Tibial artery (tissue), 4 donors: ENCODE data around the gene RUNX2.

Experiments
- DNase-seq, 2 donors: peaks; one replicate each; pipeline ENCODE4 v3.0.0-alpha.2; 2019
- H3K27ac ChIP-seq, 2 donors: fragments of 200-600 bp; sonication (generic) in 1 of 2; 1 replicate in 1 of 2; 2 replicates in 1 of 2; pipeline ENCODE4 v1.5.1; 2018 to 2019; ENCODE audit warnings: mild to moderate bottlenecking in 1 of 2
- H3K27me3 ChIP-seq, 2 donors: fragments of 200-600 bp; sonication (generic) in 1 of 2; one replicate each; pipeline versions ENCODE4 v1.5.1 to v1.6.0; 2016 to 2019
- H3K36me3 ChIP-seq, 3 donors: fragments of 200-600 bp; sonication (generic) in 2 of 3; one replicate each; pipeline ENCODE4 v1.5.1; 2016 to 2019; ENCODE audit warnings: mild to moderate bottlenecking in 2 of 3
- H3K4me1 ChIP-seq, 4 donors: fragments of 200-600 bp; sonication (generic) in 2 of 4; 1 replicate in 3 of 4; 2 replicates in 1 of 4; pipeline ENCODE4 v1.5.1; 2016 to 2019
- H3K4me3 ChIP-seq, 2 donors: fragments of 200-600 bp; sonication (generic) in 1 of 2; 1 replicate in 1 of 2; 2 replicates in 1 of 2; pipeline ENCODE4 v1.5.1; 2018 to 2019; ENCODE audit warnings: mild to moderate bottlenecking in 2 of 2
- H3K9me3 ChIP-seq, 3 donors: fragments of 200-600 bp; sonication (generic) in 1 of 3; one replicate each; pipeline ENCODE4 v1.5.1; 2016 to 2019
- intact Hi-C: fragments of 100-400 bp; cut with DNase I; formaldehyde crosslinking; loops from one replicate; pipeline ENCODE4 v1.15.0; 2023; ENCODE audit warnings: low total_unique reads
- TF ChIP-seq, protein P1 (sequence below), 2 experiments: fragments of 200-600 bp in 1 of 2; fragments of 450-650 bp in 1 of 2; IDR thresholded peaks; one replicate each; pipeline ENCODE4 v1.5.1; 2017 to 2019; ENCODE audit warnings: antibody characterized with exemption in 2 of 2, mild to moderate bottlenecking in 1 of 2, moderate library complexity in 1 of 2

RUNX2 gene

DNA sequence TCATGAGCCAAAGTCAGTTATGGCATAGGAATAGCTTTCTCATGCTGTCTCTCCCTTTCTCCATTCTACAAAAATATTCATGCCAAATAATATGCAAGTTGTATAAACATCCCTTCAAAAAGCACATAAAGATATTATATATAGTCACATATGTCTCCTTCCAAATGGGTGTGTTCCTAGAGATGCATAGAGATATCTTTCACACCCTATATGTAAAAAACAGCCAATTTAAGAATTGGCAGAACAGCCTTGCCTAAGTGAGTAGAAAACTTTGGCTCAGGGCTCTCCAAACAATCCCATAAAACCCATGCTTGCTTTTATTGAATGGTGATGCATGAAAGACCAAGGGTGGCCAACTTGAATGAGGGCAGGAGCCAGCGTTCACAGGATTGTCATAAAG lies 324.3 kb downstream of the RUNX2 start:
- no peak for DNase-seq
- no peak overlapping the region for H3K4me3 ChIP-seq
- H3K4me1 ChIP-seq: no peaks in the 10 kb centered on the region
- H3K27ac ChIP-seq: no peak overlapping the region
- TF ChIP-seq, protein P1, sequence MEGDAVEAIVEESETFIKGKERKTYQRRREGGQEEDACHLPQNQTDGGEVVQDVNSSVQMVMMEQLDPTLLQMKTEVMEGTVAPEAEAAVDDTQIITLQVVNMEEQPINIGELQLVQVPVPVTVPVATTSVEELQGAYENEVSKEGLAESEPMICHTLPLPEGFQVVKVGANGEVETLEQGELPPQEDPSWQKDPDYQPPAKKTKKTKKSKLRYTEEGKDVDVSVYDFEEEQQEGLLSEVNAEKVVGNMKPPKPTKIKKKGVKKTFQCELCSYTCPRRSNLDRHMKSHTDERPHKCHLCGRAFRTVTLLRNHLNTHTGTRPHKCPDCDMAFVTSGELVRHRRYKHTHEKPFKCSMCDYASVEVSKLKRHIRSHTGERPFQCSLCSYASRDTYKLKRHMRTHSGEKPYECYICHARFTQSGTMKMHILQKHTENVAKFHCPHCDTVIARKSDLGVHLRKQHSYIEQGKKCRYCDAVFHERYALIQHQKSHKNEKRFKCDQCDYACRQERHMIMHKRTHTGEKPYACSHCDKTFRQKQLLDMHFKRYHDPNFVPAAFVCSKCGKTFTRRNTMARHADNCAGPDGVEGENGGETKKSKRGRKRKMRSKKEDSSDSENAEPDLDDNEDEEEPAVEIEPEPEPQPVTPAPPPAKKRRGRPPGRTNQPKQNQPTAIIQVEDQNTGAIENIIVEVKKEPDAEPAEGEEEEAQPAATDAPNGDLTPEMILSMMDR (IDR thresholded peaks at IDR 0.05): no peak
- H3K9me3 ChIP-seq: no peaks in the 10 kb centered on the region
- intact Hi-C loops: no loop called here
- peaks cover 0 to 4% of the 10 kb centered on the region in 2 donors for H3K27me3 ChIP-seq
- no peaks in the 10 kb centered on the region for H3K36me3 ChIP-seq

GRCh38 chr6:45653117-45653883 lies 325.2 kb downstream of the RUNX2 start:
- Histone ChIP-seq H3K4me3 (no peak overlapping the region), H3K9me3 (no peaks in the 10 kb centered on the region), H3K27me3 (peaks cover 0 to 4% of the 10 kb centered on the region in 2 donors), H3K4me1 (no peaks in the 10 kb centered on the region), H3K27ac (no peak overlapping the region), H3K36me3 (no peaks in the 10 kb centered on the region)
- no peak for DNase-seq
- intact Hi-C loops: no loop called here
- TF ChIP-seq, protein P1 (IDR thresholded peaks at IDR 0.05): no peak

DNA sequence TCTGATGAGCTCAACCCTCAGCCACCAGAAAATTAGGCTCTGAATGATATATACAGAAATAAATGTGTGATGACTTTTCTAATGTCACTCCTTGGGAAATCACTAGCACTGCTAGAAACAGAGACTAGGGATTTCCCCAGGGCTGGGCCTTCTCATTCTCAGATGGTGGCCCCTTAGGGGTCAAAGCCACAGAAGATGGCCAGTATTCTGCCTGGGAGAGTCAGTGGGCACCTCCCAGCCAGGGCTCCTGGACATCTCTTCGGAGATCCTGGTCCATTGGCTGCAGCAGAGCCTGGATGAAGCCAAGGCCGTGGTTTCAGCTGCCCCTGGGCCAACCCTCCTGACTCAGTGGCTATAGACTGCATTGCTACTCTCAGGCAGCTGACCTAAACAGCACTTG lies 326.5 kb downstream of the RUNX2 start:
- Histone ChIP-seq H3K4me1 (no peaks in the 10 kb centered on the region), H3K4me3 (no peak overlapping the region), H3K27ac (no peak overlapping the region), H3K9me3 (no peaks in the 10 kb centered on the region), H3K27me3 (peaks cover 0 to 4% of the 10 kb centered on the region in 2 donors), H3K36me3 (no peaks in the 10 kb centered on the region)
- intact Hi-C loops: no loop called here
- DNase-seq: no peak
- TF ChIP-seq, protein P1 (IDR thresholded peaks at IDR 0.05): no peak

DNA sequence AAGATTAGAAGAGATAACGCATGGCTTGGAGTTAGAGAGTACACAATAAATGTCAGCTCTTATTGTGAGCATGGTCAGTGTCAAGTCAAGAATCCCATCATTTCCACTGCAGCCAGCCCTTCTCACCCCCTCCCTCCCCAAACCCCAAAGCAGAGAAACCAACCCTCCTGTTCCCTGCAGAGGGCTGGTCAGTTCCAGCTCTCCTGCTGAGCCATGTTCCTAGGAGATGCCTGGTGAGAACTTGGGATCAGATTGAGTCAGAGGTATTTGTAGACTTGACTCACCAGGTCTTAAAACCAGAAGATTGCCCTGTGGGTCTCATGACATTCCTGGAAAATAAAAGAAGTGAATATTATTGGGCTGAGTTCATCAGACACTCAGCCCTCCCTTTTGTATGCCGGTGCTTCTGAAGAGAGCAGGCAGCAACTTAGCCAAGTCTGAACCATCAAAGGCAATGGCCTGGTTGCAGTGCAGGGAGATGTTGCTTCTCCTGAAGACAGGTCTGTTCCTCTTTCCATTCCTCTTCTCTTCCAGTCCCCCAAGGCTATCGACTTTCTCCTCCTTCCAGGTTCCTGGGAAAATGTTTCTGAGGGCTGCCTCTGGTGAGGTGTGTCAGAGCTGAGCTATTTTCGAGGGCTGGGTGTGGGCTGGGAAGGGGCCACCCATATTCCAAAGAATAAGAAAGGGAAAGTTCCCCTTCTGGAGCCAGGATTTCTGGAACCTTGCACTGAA lies 327.8 kb downstream of the RUNX2 start:
- Histone ChIP-seq H3K36me3 (no peaks in the 10 kb centered on the region), H3K27me3 (peaks cover 0 to 4% of the 10 kb centered on the region in 2 donors), H3K9me3 (no peaks in the 10 kb centered on the region), H3K27ac (no peak overlapping the region), H3K4me1 (no peaks in the 10 kb centered on the region), H3K4me3 (no peak overlapping the region)
- TF ChIP-seq, protein P1 (IDR thresholded peaks at IDR 0.05): no peak
- intact Hi-C loops: no loop called here
- DNase-seq: no peak

DNA sequence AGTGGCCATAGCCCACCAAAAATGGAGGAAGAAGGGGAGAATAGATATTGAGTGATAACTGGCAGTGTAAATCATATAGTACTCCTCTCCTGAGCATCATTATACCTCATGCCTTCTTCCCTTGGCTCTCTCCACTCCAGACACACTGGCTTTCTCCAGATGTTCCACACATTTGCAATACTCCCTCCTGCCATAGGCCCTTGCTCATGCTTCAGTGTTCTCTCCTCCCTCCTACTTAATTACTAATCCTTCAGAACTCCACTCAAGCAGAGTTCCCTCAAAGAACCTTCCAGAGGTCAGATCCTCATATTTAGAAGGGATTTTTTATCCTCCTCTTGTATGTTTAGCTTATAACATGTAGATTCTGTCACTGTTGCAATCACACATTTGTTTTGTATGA lies 329.1 kb downstream of the RUNX2 start:
- intact Hi-C loops: no loop called here
- Histone ChIP-seq H3K36me3 (no peaks in the 10 kb centered on the region), H3K9me3 (no peaks in the 10 kb centered on the region), H3K4me3 (no peak overlapping the region), H3K4me1 (no peaks in the 10 kb centered on the region), H3K27ac (no peak overlapping the region), H3K27me3 (peaks cover 0 to 4% of the 10 kb centered on the region in 2 donors)
- DNase-seq: no peak
- TF ChIP-seq, protein P1 (IDR thresholded peaks at IDR 0.05): no peak
